Loucy (cell line): ENCODE measurements around the gene NEK4.
A peak's percentile ranks its signal among the peaks of the same experiment; 100 is the strongest.

Experiments used
- H2AFZ ChIP-seq: fragments of 200-600 bp; sonication (generic); 2 replicates; pipeline ENCODE4 v1.6.0; 2016; ENCODE audit warnings: antibody characterized with exemption, mild to moderate bottlenecking, low read length, moderate library complexity
- H3F3A ChIP-seq: fragments of 200-600 bp; 2 replicates; pipeline ENCODE4 v1.6.0; 2016; ENCODE audit warnings: antibody characterized with exemption, low read depth, mild to moderate bottlenecking
- H3K27me3 ChIP-seq: fragments of 200-600 bp; sonication (generic); 2 replicates; pipeline ENCODE4 v1.6.1; 2014; ENCODE audit warnings: low read length, mild to moderate bottlenecking; ENCODE audit not compliant: insufficient read depth, poor library complexity, severe bottlenecking
- H3K36me3 ChIP-seq: fragments of 200-600 bp; sonication (generic); 2 replicates; pipeline ENCODE4 v1.6.1; 2016; ENCODE audit warnings: low read length; ENCODE audit not compliant: insufficient read depth
- H3K4me1 ChIP-seq: fragments of 200-600 bp; sonication (generic); 2 replicates; pipeline ENCODE4 v1.5.1; 2014; ENCODE audit warnings: low read length, mild to moderate bottlenecking; ENCODE audit not compliant: insufficient read depth, poor library complexity, severe bottlenecking
- H3K4me2 ChIP-seq: fragments of 200-600 bp; sonication (generic); 2 replicates; pipeline ENCODE4 v1.6.0; 2014; ENCODE audit warnings: antibody characterized with exemption, low read length, low read depth, mild to moderate bottlenecking; ENCODE audit not compliant: poor library complexity, severe bottlenecking
- H3K4me3 ChIP-seq: fragments of 200-600 bp; sonication (generic); 2 replicates; pipeline ENCODE4 v1.5.1; 2014; ENCODE audit warnings: low read length, mild to moderate bottlenecking, mixed read lengths; ENCODE audit not compliant: poor library complexity, severe bottlenecking
- H3K79me2 ChIP-seq: fragments of 200-600 bp; sonication (generic); 2 replicates; pipeline ENCODE4 v1.6.1; 2014; ENCODE audit warnings: low read length; ENCODE audit not compliant: insufficient read depth
- H3K9ac ChIP-seq: fragments of 200-600 bp; sonication (generic); 2 replicates; pipeline ENCODE4 v1.6.0; 2014; ENCODE audit warnings: mild to moderate bottlenecking, low read depth, low read length, moderate library complexity; ENCODE audit not compliant: poor library complexity, severe bottlenecking
- H3K9me2 ChIP-seq: fragments of 200-600 bp; sonication (generic); replicated peaks from 2 replicates; pipeline ENCODE4 v1.6.1; 2016; ENCODE audit warnings: low read depth, low read length, mixed read lengths
- H3K9me3 ChIP-seq: fragments of 200-600 bp; sonication (generic); 2 replicates; pipeline ENCODE4 v1.6.1; 2014; ENCODE audit warnings: mild to moderate bottlenecking, antibody characterized with exemption, low read length, low read depth; ENCODE audit not compliant: insufficient read depth
- H4K20me1 ChIP-seq: fragments of 200-600 bp; sonication (generic); 2 replicates; pipeline ENCODE4 v1.6.0; 2014; ENCODE audit warnings: antibody characterized with exemption, low read length, mild to moderate bottlenecking; ENCODE audit not compliant: insufficient read depth, poor library complexity, severe bottlenecking
- CTCF ChIP-seq: fragments of 200-600 bp; sonication (generic); conservative IDR thresholded peaks from 2 replicates; pipeline ENCODE4 v1.5.1; 2014; ENCODE audit warnings: mild to moderate bottlenecking, antibody characterized with exemption, low read length
- EZH2phosphoT487 ChIP-seq: fragments of 200-600 bp; IDR thresholded peaks from 2 replicates; pipeline ENCODE4 v1.6.1; 2018; ENCODE audit warnings: antibody characterized with exemption, mild to moderate bottlenecking, moderate library complexity, borderline replicate concordance

The NEK4 gene

GRCh38 chr3:52684184-52684583 is 86.6 kb downstream of the NEK4 start:
- Histone ChIP-seq H2AFZ (no peak overlapping the region), H3K4me1 (peaks cover 76% of the 10 kb centered on the region), H3K9ac (peak overlapping the region; percentile 95), H3K36me3 (peaks cover 23% of the 10 kb centered on the region), H3K9me3 (no peaks in the 10 kb centered on the region), H3F3A (0 out of 2 replicates have a peak, but pooled peaks cover 3% of the 10 kb centered on the region), H3K4me2 (peak overlapping the region; percentile 90), H3K9me2 (no peaks in the 10 kb centered on the region), H3K4me3 (peak overlapping the region; percentile 95), H3K27me3 (no peaks in the 10 kb centered on the region), H3K79me2 (peaks cover 95% of the 10 kb centered on the region), H4K20me1 (peaks cover 58% of the 10 kb centered on the region)
- no peak for TF ChIP-seq CTCF
- no peak for TF ChIP-seq EZH2phosphoT487

GRCh38 chr3:52683611-52684010 is 87.1 kb downstream of the NEK4 start:
- Histone ChIP-seq H3K27me3 (no peaks in the 10 kb centered on the region), H3K4me1 (peaks cover 73% of the 10 kb centered on the region), H3K9me3 (no peaks in the 10 kb centered on the region), H3K79me2 (peaks cover 93% of the 10 kb centered on the region), H3K36me3 (peaks cover 23% of the 10 kb centered on the region), H3K9me2 (no peaks in the 10 kb centered on the region), H3F3A (0 out of 2 replicates have a peak, but pooled peaks cover 3% of the 10 kb centered on the region), H3K4me2 (peak overlapping the region; percentile 90), H3K4me3 (peak overlapping the region; percentile 95), H4K20me1 (peaks cover 52% of the 10 kb centered on the region), H3K9ac (peak overlapping the region; percentile 95), H2AFZ (no peak overlapping the region)
- TF ChIP-seq CTCF (no peak), EZH2phosphoT487 (no peak)

- Histone ChIP-seq H4K20me1 (peaks cover 36% of the 10 kb centered on the region), H3K9ac (peak overlapping the region; percentile 36), H3K4me2 (peak overlapping the region; percentile 90)
Observed at GRCh38 chr3:52682016-52682415, 88.7 kb downstream of the NEK4 start.

More at GRCh38 chr3:52682016-52682415, 88.7 kb downstream of the NEK4 start:
- Histone ChIP-seq H3F3A (0 out of 2 replicates have a peak, but pooled peaks cover 3% of the 10 kb centered on the region), H3K79me2 (peaks cover 85% of the 10 kb centered on the region), H3K9me2 (no peaks in the 10 kb centered on the region), H3K27me3 (no peaks in the 10 kb centered on the region), H3K4me1 (peaks cover 57% of the 10 kb centered on the region), H3K9me3 (no peaks in the 10 kb centered on the region), H3K4me3 (peak overlapping the region; percentile 34), H3K36me3 (peaks cover 21% of the 10 kb centered on the region; the same call in 1 of the 2 replicates), H2AFZ (no peak overlapping the region)
- TF ChIP-seq EZH2phosphoT487 (no peak), CTCF (peak; percentile 55)
